HG03025 (cell line): Measurements from ENCODE around the gene ATAD3C.
"Not testable (repeated sequence)": the region's sequence is repeated elsewhere in the genome, so short reads cannot be mapped to it uniquely, and the experiment has no call there.

Experiments
- ATAC-seq: cut with Tn5 transposase; IDR thresholded peaks from one replicate; pipeline ENCODE4 v1.9.1; 2021; ENCODE audit warnings: mild to moderate bottlenecking, moderate library complexity; ENCODE audit not compliant: unreplicated experiment, low FRiP score

Gene ATAD3C

GRCh38 chr1:1468196-1468985 lies 18.9 kb downstream of the ATAD3C start:
- not testable (repeated sequence) for ATAC-seq

GRCh38 chr1:1470626-1471388 lies 21.3 kb downstream of the ATAD3C start:
- ATAC-seq: no peak

GRCh38 chr1:1471389-1472052 lies 22.0 kb downstream of the ATAD3C start, which contains the start of gene ATAD3B:
Gene ATAD3B (plus strand): TSS chr1:1471765. CDS start chr1:1471885, 120 bp downstream.
- ATAC-seq: peak; percentile 74

- peak; percentile 10 for ATAC-seq
Observed at GRCh38 chr1:1472053-1472876, 22.8 kb downstream of the ATAD3C start.

GRCh38 chr1:1476011-1476410 lies 26.5 kb downstream of the ATAD3C start:
- not testable (repeated sequence) for ATAC-seq

- no peak for ATAC-seq
Observed at GRCh38 chr1:1477206-1477605, 27.7 kb downstream of the ATAD3C start.

- no peak for ATAC-seq
Observed at GRCh38 chr1:1479547-1480487, 30.3 kb downstream of the ATAD3C start.

- ATAC-seq: not testable (repeated sequence)
Observed at GRCh38 chr1:1480488-1480867, 31.0 kb downstream of the ATAD3C start.

GRCh38 chr1:1481811-1482210 lies 32.3 kb downstream of the ATAD3C start:
- not testable (repeated sequence) for ATAC-seq

GRCh38 chr1:1482856-1483255 lies 33.4 kb downstream of the ATAD3C start:
- ATAC-seq: no peak

- ATAC-seq: no peak
Observed at GRCh38 chr1:1483714-1484113, 34.2 kb downstream of the ATAD3C start.

GRCh38 chr1:1484976-1485750 lies 35.7 kb downstream of the ATAD3C start:
- ATAC-seq: not testable (repeated sequence)

GRCh38 chr1:1485755-1486317 lies 36.3 kb downstream of the ATAD3C start:
- ATAC-seq: not testable (repeated sequence)

GRCh38 chr1:1487701-1488100 lies 38.2 kb downstream of the ATAD3C start:
- no peak for ATAC-seq

GRCh38 chr1:1489231-1489630 lies 39.7 kb downstream of the ATAD3C start:
- no peak for ATAC-seq

GRCh38 chr1:1489861-1490260 lies 40.4 kb downstream of the ATAD3C start:
- no peak for ATAC-seq

- no peak for ATAC-seq
Observed at GRCh38 chr1:1490633-1491230, 41.2 kb downstream of the ATAD3C start.

- no peak for ATAC-seq
Observed at GRCh38 chr1:1491601-1492000, 42.1 kb downstream of the ATAD3C start.
